NCI-H69 (cell line): Measurements from ENCODE around the gene NMBR.
"Not testable (repeated sequence)": the region's sequence is repeated elsewhere in the genome, so short reads cannot be mapped to it uniquely, and the experiment has no call there.

Experiments used
- DNase-seq: peaks from one replicate; lab custom pipeline; 2025; lab: John Stamatoyannopoulos, UW

NMBR gene

DNA sequence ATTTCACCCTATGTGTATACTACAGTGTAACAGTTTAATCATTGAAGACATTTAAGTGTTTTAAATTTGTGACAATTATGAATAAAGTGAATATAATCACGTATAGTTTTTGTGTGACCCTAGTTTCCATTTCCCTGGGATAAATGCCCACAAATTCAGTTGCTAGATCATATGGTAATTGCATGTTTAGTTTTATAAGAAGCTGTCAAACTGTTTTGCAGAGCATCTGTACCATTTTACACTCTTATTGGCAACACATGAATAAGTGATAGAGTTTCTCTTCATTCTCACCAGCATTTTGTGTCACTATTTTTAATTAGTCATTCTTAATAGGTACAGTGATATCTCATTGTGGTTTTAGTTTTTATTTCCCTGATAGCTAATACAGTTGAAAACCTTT lies 7.4 kb upstream of the NMBR start:
- no peak for DNase-seq

DNA sequence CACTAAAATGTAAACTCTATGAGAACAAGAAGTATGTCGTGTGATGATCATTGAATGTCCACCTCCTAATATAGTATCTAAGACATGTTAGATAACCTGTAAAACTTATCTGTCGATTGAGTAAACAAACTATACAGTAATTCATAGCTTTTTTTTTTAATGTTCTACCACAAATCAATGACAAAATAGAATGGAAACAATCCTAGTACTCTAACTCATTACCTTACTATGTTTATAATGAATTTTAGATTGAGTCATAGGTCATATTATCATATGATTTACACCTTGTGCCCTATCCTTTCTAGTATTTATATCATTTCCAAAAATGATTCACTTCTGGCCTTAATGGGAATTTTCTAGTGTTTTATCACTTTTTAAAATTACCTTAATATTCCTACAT lies 6.3 kb upstream of the NMBR start:
- no peak for DNase-seq

GRCh38 chr6:142152746-142153145 lies 5.8 kb upstream of the NMBR start:
- DNase-seq, result no peak

DNA sequence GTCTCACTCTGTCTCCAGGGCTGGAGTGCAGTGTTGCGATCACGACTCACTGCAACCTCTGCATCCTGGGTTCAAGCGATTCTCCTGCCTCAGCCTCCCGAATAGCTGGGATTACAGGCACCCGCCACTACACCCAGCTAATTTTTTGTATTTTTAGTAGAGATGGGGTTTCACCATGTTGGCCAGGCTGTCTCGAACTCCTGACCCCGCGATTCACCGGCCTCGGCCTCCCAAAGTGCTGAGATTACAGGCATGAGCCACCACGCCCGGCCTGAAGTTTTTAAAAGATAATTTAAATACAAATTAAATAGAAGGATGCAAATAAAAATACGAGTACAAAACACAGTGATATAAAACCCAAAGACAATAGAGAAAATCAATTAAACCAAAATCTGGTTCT lies 5.4 kb downstream of the NMBR start:
- DNase-seq, result not testable (repeated sequence)

DNA sequence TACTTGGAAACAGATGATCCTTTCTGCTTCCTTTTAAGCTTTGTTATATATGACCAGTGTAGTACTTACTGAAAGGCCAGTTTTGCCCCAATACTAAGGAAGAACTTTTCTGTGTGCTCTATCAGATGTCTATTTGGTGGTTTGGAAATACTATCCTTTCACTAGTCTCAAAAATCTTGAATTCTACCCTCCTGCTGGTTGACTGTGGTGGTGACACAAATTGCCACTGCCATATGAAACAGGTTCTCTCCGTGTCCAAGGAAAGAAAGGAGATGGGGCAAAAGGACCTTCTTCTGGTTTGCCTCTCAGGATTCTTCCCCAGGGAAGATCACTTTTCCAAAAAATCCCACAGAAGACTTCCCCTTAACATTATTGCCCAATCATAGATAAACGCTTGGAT lies 8.0 kb downstream of the NMBR start:
- no peak for DNase-seq

DNA sequence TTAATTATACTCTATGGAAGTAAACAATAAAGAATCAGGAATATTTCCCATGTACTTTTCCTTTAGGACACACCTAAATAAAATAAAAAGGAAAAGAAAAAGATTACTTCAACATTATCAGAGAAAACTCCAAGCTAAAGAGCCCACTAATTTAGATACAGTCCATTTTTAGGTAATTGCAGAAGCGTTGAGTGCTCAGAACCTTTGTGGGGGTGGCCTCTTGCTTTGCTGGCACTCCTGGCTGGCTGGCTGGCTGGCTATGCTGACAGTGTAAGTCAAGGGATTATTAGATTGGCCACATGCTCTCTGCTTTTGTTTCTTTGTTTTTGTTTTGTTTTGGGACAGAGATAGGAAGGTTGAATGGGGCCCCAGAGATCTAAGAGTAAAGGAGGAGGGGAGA lies 14.3 kb downstream of the NMBR start, which contains the start of gene GJE1:
Gene GJE1 (plus strand): TSS at position 301 of the 400 bp plus-strand sequence. CDS start 234 bp downstream, outside the sequence.
- no peak for DNase-seq

DNA sequence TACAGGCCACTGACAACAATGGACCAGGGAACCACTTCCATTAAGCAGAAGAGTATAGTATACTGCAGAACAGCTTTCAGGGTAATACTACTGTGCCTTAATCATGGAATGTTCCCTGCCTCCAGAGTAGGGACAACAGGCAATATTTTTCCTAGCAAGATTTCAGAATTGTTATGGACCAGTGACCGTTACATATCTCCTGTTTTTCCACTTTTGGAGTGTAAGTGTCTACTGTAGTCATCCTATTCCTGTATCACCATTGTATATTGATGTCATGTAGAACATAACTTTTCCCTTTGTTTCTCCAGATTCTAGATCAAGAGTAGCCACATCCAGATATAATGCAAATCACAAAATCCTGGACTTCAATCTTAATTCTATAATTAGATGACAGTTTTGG lies 16.1 kb downstream of the NMBR start:
- DNase-seq, result no peak

- no peak for DNase-seq
These were observed 25.6 kb downstream of the NMBR start for GRCh38 chr6:142121342-142121741.

DNA sequence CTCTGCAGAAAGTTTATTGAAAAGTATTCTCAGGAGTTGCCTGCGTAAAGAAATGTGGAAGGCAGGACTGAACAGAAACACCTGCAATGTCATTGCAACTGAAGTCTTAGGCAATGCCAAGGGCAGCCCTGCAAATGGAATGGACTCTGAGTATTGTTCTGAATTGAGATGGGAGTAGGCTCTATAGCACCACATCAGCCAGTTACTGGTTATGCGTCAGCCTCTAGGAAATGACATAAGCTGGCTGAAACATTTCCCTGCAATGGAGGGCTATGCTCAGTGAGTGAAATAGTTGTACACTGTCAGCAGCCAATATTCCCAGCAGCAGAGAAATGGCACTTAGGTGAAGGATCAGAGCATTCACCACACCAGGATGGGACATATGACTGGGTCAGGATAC lies 28.0 kb downstream of the NMBR start:
- no peak for DNase-seq

- no peak for DNase-seq
These were observed 28.6 kb downstream of the NMBR start for GRCh38 chr6:142118328-142118727.

- no peak for DNase-seq
These were observed 29.6 kb downstream of the NMBR start for GRCh38 chr6:142117366-142117765.

- DNase-seq, result peak; percentile 89
These were observed 34.4 kb downstream of the NMBR start for GRCh38 chr6:142112451-142113061.

GRCh38 chr6:142110820-142111219 lies 36.1 kb downstream of the NMBR start:
- DNase-seq, result not testable (repeated sequence)

- not testable (repeated sequence) for DNase-seq
These were observed 42.1 kb downstream of the NMBR start for GRCh38 chr6:142104820-142105219.

DNA sequence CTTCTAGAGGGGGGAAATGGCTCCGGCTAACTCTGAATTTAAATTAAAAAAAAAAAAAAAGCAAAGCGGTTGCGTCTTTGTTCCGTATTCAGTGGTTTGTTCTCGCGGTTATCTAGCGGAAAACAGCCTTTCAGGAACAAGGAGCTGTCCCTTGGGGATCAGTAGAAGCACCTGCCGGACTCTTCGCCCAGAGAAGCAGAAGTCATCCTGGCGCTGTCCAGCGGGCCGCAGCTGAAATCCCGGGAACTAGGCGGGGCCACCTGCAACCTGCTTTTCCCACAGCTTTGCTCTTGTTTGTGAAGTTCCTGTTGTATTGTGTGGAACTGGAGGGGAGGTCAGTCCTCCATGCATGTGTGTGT lies 58.1 kb downstream of the NMBR start:
- DNase-seq, result no peak

DNA sequence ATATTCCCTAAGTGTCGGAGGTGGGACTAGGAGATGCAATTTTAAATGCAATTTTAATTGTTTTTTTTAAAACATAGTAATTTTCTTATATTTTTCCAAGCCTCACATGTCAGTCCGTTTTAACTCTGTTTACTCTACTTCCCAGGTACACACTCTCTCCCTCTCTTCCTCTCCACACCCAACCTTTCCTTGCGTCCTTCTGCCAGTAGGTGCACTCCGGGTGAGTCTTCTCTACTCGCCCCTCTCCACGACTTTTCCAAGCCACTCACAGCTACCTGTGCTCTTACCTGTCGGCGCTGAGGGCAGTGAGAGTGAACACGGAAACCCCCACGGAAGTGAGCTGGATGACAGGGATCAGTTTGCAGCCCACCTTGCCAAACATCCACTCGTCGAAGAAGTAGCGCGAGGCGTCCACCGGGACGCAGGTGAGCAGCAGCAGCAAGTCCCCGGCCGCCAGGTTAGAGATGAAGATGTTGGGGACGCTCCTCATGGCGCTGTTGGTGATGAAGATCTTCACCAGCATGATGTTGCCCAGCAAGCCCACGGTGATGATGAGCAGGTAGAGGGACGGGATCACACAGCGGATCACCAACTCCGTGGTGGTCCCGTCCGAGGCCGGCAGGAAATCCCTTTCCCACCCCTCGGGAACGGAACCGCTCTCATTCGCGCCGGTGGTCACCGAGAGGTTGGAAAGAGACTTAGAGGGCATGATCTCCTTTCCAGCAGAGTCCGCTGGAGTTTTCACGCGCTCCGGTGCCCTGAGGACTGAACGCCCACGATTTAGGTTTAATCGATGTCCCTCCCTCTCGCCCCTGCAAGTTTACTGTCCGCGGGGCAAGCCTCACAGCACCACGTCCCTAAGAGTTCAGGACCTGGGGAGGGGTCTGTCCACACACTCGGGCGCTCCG lies 58.7 kb downstream of the NMBR start:
- no peak for DNase-seq

DNA sequence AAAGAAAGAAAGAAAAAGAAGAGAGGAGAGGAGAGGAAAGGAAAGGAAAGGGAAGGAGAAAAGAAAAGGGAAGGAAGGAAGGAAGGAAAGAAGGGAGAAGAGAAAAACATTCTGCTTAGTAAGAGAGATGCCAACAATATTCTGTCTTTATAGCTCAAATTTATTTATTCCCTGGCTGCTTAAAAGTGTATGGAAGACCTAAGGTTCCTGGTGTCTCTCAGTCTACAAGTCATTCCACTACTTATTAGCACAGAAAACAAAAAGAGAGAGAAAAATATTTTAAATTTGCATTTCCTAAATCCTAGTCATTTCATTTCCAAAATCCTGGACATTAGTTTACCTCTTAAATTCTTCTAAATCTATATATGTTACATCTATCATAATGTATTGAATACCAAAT lies 67.8 kb downstream of the NMBR start:
- DNase-seq, result no peak

DNA sequence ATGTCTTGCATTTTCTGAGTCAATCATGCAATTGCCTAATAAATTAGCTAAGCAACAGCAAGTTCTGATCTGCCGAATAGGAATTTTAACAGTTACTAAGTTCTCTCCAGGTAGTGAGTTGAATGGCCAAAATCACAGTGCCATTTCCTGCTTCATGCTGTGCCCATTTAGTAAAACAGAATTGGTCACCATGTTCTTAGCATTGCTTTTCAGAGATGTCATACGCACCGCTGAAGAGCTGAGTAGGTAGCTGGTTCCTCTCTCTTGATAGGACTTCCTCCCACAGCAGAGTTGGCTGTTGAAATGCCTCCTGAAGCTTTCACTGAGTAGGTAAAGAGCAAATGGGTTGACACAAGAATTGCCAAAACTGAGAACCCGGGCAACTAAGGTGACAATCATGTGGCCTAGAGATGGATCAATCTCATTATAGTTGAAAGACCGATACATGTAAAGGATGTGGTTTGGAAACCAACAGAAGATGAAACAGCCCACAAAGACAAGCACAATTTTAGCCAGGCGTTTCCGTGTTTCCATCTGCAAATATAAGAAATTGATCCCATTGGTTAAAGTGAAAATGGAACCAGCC lies 71.3 kb downstream of the NMBR start:
- no peak for DNase-seq

- DNase-seq, result no peak
These were observed 72.4 kb downstream of the NMBR start for GRCh38 chr6:142074516-142074915.

DNA sequence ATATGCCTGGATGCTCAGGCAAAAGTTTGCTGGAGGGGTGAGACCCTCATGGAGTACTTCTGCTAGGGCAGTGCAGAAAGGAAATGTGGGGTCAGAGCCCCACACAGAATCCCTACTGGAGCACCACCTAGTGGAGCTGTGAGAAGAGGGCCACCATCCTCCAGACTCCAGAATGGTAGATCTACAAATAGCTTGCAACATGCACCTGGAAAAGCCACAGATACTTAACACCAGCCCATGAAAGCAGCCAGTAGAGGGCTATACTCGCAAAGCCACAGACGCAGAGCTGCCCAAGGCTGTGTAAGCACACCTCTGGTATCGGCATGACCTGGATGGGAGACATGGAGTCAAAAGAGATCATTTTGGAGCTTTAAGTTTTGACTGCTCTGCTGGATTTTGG lies 74.9 kb downstream of the NMBR start:
- no peak for DNase-seq

DNA sequence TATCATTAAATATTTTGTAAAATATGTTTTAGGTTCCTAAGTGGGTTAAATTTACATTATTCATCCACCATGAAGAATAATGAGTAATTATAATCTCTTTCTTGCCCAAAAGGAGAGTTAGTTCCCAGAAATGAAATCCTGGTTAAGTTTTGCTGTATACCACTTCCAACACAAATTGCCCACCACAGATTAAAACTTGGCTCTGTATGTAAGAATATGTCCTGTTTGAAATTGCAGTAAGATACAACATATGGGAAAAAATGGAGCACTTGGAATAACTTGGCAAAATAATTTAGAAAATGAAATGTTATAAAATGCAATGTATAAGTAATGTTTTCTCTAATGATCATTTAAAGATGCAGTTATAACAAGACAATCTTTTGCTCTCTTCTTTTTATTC lies 78.5 kb downstream of the NMBR start:
- no peak for DNase-seq

GRCh38 chr6:142062861-142063260 lies 84.1 kb downstream of the NMBR start:
- DNase-seq, result not testable (repeated sequence)
